Right cardiac atrium (tissue), 5 donors: ENCODE data around the gene CSGALNACT2. TPM values are rescaled to one million over a fixed set of nuclear protein-coding genes. Genes with fewer than 3 reads are reported as not detected.
A peak's percentile ranks its signal among the peaks of the same experiment; 100 is the strongest.

ENCODE experiments used
- ATAC-seq, 2 donors: fragments of 200-7000 bp; cut with Tn5 transposase; one replicate each; pipeline versions ENCODE4 v1.8.0 to v1.9.1; 2020; ENCODE audit warnings: moderate library complexity in 2 of 2, mild to moderate bottlenecking in 1 of 2
- DNase-seq, 3 donors: peaks; one replicate each; pipeline ENCODE4 v3.0.0-alpha.2; 2020
- H3K27ac ChIP-seq: one replicate; pipeline ENCODE4 v1.5.1; 2013; ENCODE audit warnings: mild to moderate bottlenecking, low read length, control low read depth, moderate library complexity
- H3K27me3 ChIP-seq: one replicate; pipeline ENCODE4 v1.6.1; 2013; ENCODE audit not compliant: control insufficient read depth, insufficient read depth
- H3K4me1 ChIP-seq: one replicate; pipeline ENCODE4 v1.6.1; 2013; ENCODE audit warnings: low read length; ENCODE audit not compliant: control insufficient read depth, insufficient read depth
- H3K4me3 ChIP-seq: one replicate; pipeline ENCODE4 v1.5.1; 2013; ENCODE audit warnings: low read length, control low read depth
- H3K9me3 ChIP-seq: one replicate; pipeline ENCODE4 v1.6.1; 2013; ENCODE audit warnings: low read length; ENCODE audit not compliant: control insufficient read depth
- WGBS: extraction: QIAGEN DNeasy Blood & Tissue Kit; methylation state at CpG from one replicate; pipeline ENCODE4 v1.1.7; 2013; 5-methylcytosine and 5-hydroxymethylcytosine counted together
- intact Hi-C, 4 donors: fragments of 100-400 bp; cut with DNase I; formaldehyde crosslinking; loops; one replicate each; pipeline versions ENCODE4 v1.11.0 to v1.14.0; 2022 to 2023
- polyA plus RNA-seq: library from polyadenylated mRNA; stranded (reverse); fragments of 200-250 nt; gene quantifications from one replicate; pipeline ENCODE4 v1.2.3, GENCODE V29; 2013
- total RNA-seq, 4 donors: library from RNA; stranded (reverse); fragmentation: NEBNext Ultra II Directional; extraction: Animal tissue kit (Norgen Biotek cat#: 25700); gene quantifications; one replicate each; pipeline ENCODE4 v1.2.1, GENCODE V29; 2021
- donor health status: healthy with polysubstance abuse.
- donor health status: DM: no; HTN: yes; CAD: no.
- donor health status: DM: no; HTN: no; CAD: no.
- donor health status: DM: no; HTN: yes; CAD: no; lungs with severe emphysema.
- donor health status: DM: yes; HTN: yes; CAD: no.

Gene CSGALNACT2
- total and polyA plus RNA-seq, 5 donors: 5.1 to 17.2 (median 10.4) TPM

- WGBS: 93% methylated on average over 31 of the region's 31 CpGs
- DNase-seq: peak in 1 of 3 donors; percentile 47
- intact Hi-C loops: no loop called here
These were observed 18.7 kb upstream of the CSGALNACT2 start for GRCh38 chr10:43119416-43120115.

GRCh38 chr10:43120116-43120928, 17.9 kb upstream of the CSGALNACT2 start:
- Histone ChIP-seq H3K27ac (no peak overlapping the region), H3K9me3 (no peaks in the 10 kb centered on the region), H3K4me3 (no peak overlapping the region), H3K27me3 (no peaks in the 10 kb centered on the region), H3K4me1 (peaks cover 3% of the 10 kb centered on the region)
- ATAC-seq: no peak
- intact Hi-C loops: no loop called here
- 83% methylated on average over 19 of the region's 19 CpGs for WGBS
- peak in 1 of 3 donors; percentile 51 for DNase-seq

More at GRCh38 chr10:43119416-43120115, 18.7 kb upstream of the CSGALNACT2 start:
- Histone ChIP-seq H3K9me3 (no peaks in the 10 kb centered on the region), H3K4me1 (peaks cover 3% of the 10 kb centered on the region), H3K27ac (no peak overlapping the region), H3K4me3 (no peak overlapping the region), H3K27me3 (no peaks in the 10 kb centered on the region)
- ATAC-seq: no peak

- Histone ChIP-seq H3K4me1 (peaks cover 3% of the 10 kb centered on the region), H3K4me3 (no peak overlapping the region), H3K27me3 (no peaks in the 10 kb centered on the region), H3K9me3 (no peaks in the 10 kb centered on the region), H3K27ac (no peak overlapping the region)
- DNase-seq (peak in 2 of 3 donors; percentile 36 to 61), ATAC-seq (peak; percentile 61 to 63)
- 46% methylated on average over 3 of the region's 3 CpGs for WGBS
- intact Hi-C loops: no loop called here
These were observed 17.3 kb upstream of the CSGALNACT2 start for GRCh38 chr10:43120929-43121314.

GRCh38 chr10:43121444-43121843, 16.8 kb upstream of the CSGALNACT2 start:
- intact Hi-C loops: no loop called here
- H3K27ac ChIP-seq: no peak overlapping the region
- ATAC-seq (no peak), DNase-seq (peak in 1 of 3 donors; percentile 33)
- peaks cover 3% of the 10 kb centered on the region for H3K4me1 ChIP-seq
- H3K27me3 ChIP-seq: no peaks in the 10 kb centered on the region
- 90% methylated on average over 1 of the region's 1 CpG for WGBS
- H3K4me3 ChIP-seq: no peak overlapping the region
- H3K9me3 ChIP-seq: no peaks in the 10 kb centered on the region

- Histone ChIP-seq H3K27me3 (no peaks in the 10 kb centered on the region), H3K9me3 (no peaks in the 10 kb centered on the region), H3K4me3 (no peak overlapping the region), H3K4me1 (peaks cover 3% of the 10 kb centered on the region), H3K27ac (no peak overlapping the region)
- intact Hi-C loops: no loop called here
- ATAC-seq (no peak), DNase-seq (peak in 1 of 3 donors; percentile 36)
- WGBS: 96% methylated on average over 4 of the region's 4 CpGs
These were observed 16.1 kb upstream of the CSGALNACT2 start for GRCh38 chr10:43122096-43122495.

GRCh38 chr10:43122826-43123225, 15.4 kb upstream of the CSGALNACT2 start:
- DNase-seq (no peak), ATAC-seq (no peak)
- Histone ChIP-seq H3K27ac (no peak overlapping the region), H3K4me1 (peaks cover 3% of the 10 kb centered on the region), H3K4me3 (no peak overlapping the region), H3K9me3 (no peaks in the 10 kb centered on the region), H3K27me3 (no peaks in the 10 kb centered on the region)
- intact Hi-C loops: no loop called here
- 92% methylated on average over 7 of the region's 7 CpGs for WGBS

GRCh38 chr10:43123361-43124093, 14.7 kb upstream of the CSGALNACT2 start:
- intact Hi-C loops: no loop called here
- ATAC-seq (no peak), DNase-seq (no peak)
- H3K27me3 ChIP-seq: no peaks in the 10 kb centered on the region
- H3K4me3 ChIP-seq: no peak overlapping the region
- no peak overlapping the region for H3K27ac ChIP-seq
- H3K9me3 ChIP-seq: no peaks in the 10 kb centered on the region
- 88% methylated on average over 9 of the region's 9 CpGs for WGBS
- peaks cover 3% of the 10 kb centered on the region for H3K4me1 ChIP-seq

- no peaks in the 10 kb centered on the region for H3K27me3 ChIP-seq
- no peaks in the 10 kb centered on the region for H3K9me3 ChIP-seq
- H3K27ac ChIP-seq: no peak overlapping the region
- intact Hi-C loops: no loop called here
- ATAC-seq (no peak), DNase-seq (no peak)
- H3K4me3 ChIP-seq: no peak overlapping the region
- H3K4me1 ChIP-seq: peaks cover 3% of the 10 kb centered on the region
- WGBS: 91% methylated on average over 6 of the region's 6 CpGs
These were observed 14.1 kb upstream of the CSGALNACT2 start for GRCh38 chr10:43124094-43124521.

GRCh38 chr10:43124574-43125273, 13.5 kb upstream of the CSGALNACT2 start:
- ATAC-seq (no peak), DNase-seq (no peak)
- Histone ChIP-seq H3K9me3 (no peaks in the 10 kb centered on the region), H3K4me1 (peaks cover 3% of the 10 kb centered on the region), H3K27me3 (no peaks in the 10 kb centered on the region), H3K27ac (no peak overlapping the region), H3K4me3 (no peak overlapping the region)
- WGBS: 85% methylated on average over 9 of the region's 9 CpGs
- intact Hi-C loops: no loop called here

GRCh38 chr10:43125274-43125845, 12.9 kb upstream of the CSGALNACT2 start:
- DNase-seq (peak in 1 of 3 donors; percentile 32), ATAC-seq (no peak)
- Histone ChIP-seq H3K9me3 (no peaks in the 10 kb centered on the region), H3K27me3 (no peaks in the 10 kb centered on the region), H3K4me1 (peaks cover 3% of the 10 kb centered on the region), H3K4me3 (no peak overlapping the region), H3K27ac (no peak overlapping the region)
- WGBS: 93% methylated on average over 8 of the region's 8 CpGs
- intact Hi-C loops: no loop called here
